K562 (cell line): Measurements from ENCODE around the gene GAB2. TPM values are rescaled to one million over a fixed set of nuclear protein-coding genes. Genes with fewer than 3 reads are reported as not detected.
A peak's percentile ranks its signal among the peaks of the same experiment; 100 is the strongest.

Source experiments
- ATAC-seq: fragments of 200-7000 bp; cut with Tn5 transposase; 3 replicates; pipeline ENCODE4 v1.9.1; 2020; ENCODE audit warnings: moderate library complexity
- BruUV-seq: library from RNA; stranded (reverse); fragments of 400-500 nt; replicated peaks from 2 replicates; lab custom pipeline; 2021; lab: Mats Ljungman, UMichigan
- CTCF ChIA-PET: fragments of 300-600 bp; formaldehyde crosslinking; extraction: SDS; loops from one replicate; lab custom pipeline; 2021; ENCODE audit warnings: low intra/inter-chr PET ratio; lab: Yijun Ruan, JAX
- POLR2A ChIA-PET: fragments of 300-600, 350-650 bp; sonication (Branson Sonifier 250); formaldehyde crosslinking; extraction: SDS; loops from one replicate; lab custom pipeline; 2021; ENCODE audit warnings: antibody characterized with exemption, inconsistent platforms; lab: Yijun Ruan, JAX
- DNase-seq, 4 experiments: peaks; one replicate each; pipeline versions ENCODE4 v3.0.0 to v3.0.0-alpha.2; 2011 to 2018; ENCODE audit warnings: low spot score in 3 of 4, mixed read lengths in 3 of 4; ENCODE audit errors: extremely low read depth in 1 of 4
- FAIRE-seq: peaks from 2 replicates; lab custom pipeline; 2011; peaks lifted over from hg19 to GRCh38; lab: Jason Lieb, UNC
- H2AFZ ChIP-seq: 2 replicates; pipeline ENCODE4 v1.6.0; 2011; ENCODE audit warnings: low read depth, low read length, control low read depth, inconsistent platforms
- H3K27ac ChIP-seq: fragments of 200-600 bp; 3 replicates; pipeline ENCODE4 v1.8.0; 2011; ENCODE audit warnings: low read depth, mild to moderate bottlenecking, control low read depth, inconsistent platforms, low read length, moderate library complexity, mixed read lengths; ENCODE audit errors: extremely low read depth
- H3K27me3 ChIP-seq, 2 experiments: fragments of 300-600 bp in 1 of 2; 2 replicates in 1 of 2; 3 replicates in 1 of 2; pipeline versions ENCODE4 v1.6.0 to v1.8.0; 2011; ENCODE audit warnings: inconsistent platforms in 2 of 2, low read length in 2 of 2, mild to moderate bottlenecking in 1 of 2, mixed read lengths in 1 of 2, moderate library complexity in 1 of 2; ENCODE audit not compliant: control insufficient read depth in 2 of 2, insufficient read depth in 2 of 2
- H3K36me3 ChIP-seq: fragments of 300-600 bp; 3 replicates; pipeline ENCODE4 v1.8.0; 2011; ENCODE audit warnings: mild to moderate bottlenecking, low read length, inconsistent platforms; ENCODE audit not compliant: control insufficient read depth, insufficient read depth
- H3K4me1 ChIP-seq, 2 experiments: fragments of 200-600 bp in 1 of 2; replicated peaks in 1 of 2; 2 replicates in 1 of 2; 3 replicates in 1 of 2; pipeline versions ENCODE4 v1.5.1 to v1.8.0; 2011; ENCODE audit warnings: inconsistent platforms in 2 of 2, low read length in 2 of 2, mild to moderate bottlenecking in 1 of 2, mixed read lengths in 1 of 2, moderate library complexity in 1 of 2; ENCODE audit not compliant: control insufficient read depth in 2 of 2, insufficient read depth in 2 of 2
- H3K4me2 ChIP-seq: 2 replicates; pipeline ENCODE4 v1.6.1; 2011; ENCODE audit warnings: low read length, control low read depth, inconsistent platforms, mixed read lengths; ENCODE audit not compliant: insufficient read depth
- H3K4me3 ChIP-seq: fragments of 200-600 bp; sonication (generic), shearing (Covaris generic); 2 replicates; pipeline ENCODE4 v1.5.1; 2016; ENCODE audit warnings: control low read depth, inconsistent platforms
- H3K79me2 ChIP-seq: fragments of 200-600 bp; 3 replicates; pipeline ENCODE4 v1.8.0; 2011; ENCODE audit warnings: low read length, inconsistent platforms; ENCODE audit not compliant: control insufficient read depth, insufficient read depth
- H3K9ac ChIP-seq, 2 experiments: 2 replicates each; pipeline versions ENCODE4 v1.6.0 to v1.6.1; 2011; ENCODE audit warnings: low read depth in 2 of 2, low read length in 2 of 2, control low read depth in 1 of 2, inconsistent platforms in 1 of 2, mild to moderate bottlenecking in 1 of 2, mixed read lengths in 1 of 2; ENCODE audit not compliant: insufficient read depth in 1 of 2
- H3K9me1 ChIP-seq: one replicate; pipeline ENCODE4 v1.6.0; 2011; ENCODE audit warnings: inconsistent platforms, mild to moderate bottlenecking, low read length, moderate library complexity; ENCODE audit not compliant: control insufficient read depth, insufficient read depth
- H3K9me3 ChIP-seq: replicated peaks from 2 replicates; pipeline ENCODE4 v1.5.1; 2011; ENCODE audit warnings: low read depth, low read length, inconsistent platforms; ENCODE audit not compliant: control insufficient read depth, insufficient read depth
- H4K20me1 ChIP-seq: replicated peaks from 2 replicates; pipeline ENCODE4 v1.6.1; 2011; ENCODE audit warnings: low read length, inconsistent platforms, mixed read lengths; ENCODE audit not compliant: control insufficient read depth, insufficient read depth
- ADNP ChIP-seq: fragments of 200-800 bp; sonication (Bioruptor generic); IDR thresholded peaks from 2 replicates; pipeline ENCODE4 v1.6.1; 2016; ENCODE audit warnings: missing genetic modification characterization, missing compliant biosample characterization
- ARNT ChIP-seq, 2 experiments: fragments of 450-650 bp; IDR thresholded peaks; 2 replicates each; pipeline ENCODE4 v1.6.1; 2016; ENCODE audit warnings: mild to moderate bottlenecking in 1 of 2
- BCOR ChIP-seq: fragments of 450-650 bp; IDR thresholded peaks from 2 replicates; pipeline ENCODE4 v1.6.1; 2016
- BRD9 ChIP-seq: fragments of 450-650 bp; IDR thresholded peaks from 2 replicates; pipeline ENCODE4 v1.6.1; 2018; ENCODE audit warnings: low read depth; ENCODE audit not compliant: partially characterized antibody
- CBFA2T2 ChIP-seq: fragments of 450-650 bp; conservative IDR thresholded peaks from 2 replicates; pipeline ENCODE4 v1.6.1; 2017; ENCODE audit warnings: mild to moderate bottlenecking
- CBX1 ChIP-seq: sonication (generic); IDR thresholded peaks from 2 replicates; pipeline ENCODE4 v1.6.1; 2016; ENCODE audit warnings: antibody characterized with exemption, low read depth, mild to moderate bottlenecking
- CREM ChIP-seq: IDR thresholded peaks from 2 replicates; pipeline ENCODE4 v1.6.1; 2014; ENCODE audit warnings: antibody characterized with exemption, low read depth
- HNRNPUL1 ChIP-seq: fragments of 200-400 bp; formaldehyde crosslinking; IDR thresholded peaks from 2 replicates; pipeline ENCODE4 v1.6.1; 2017; ENCODE audit warnings: low read length
- KDM5B ChIP-seq: fragments of 200-600 bp; sonication (generic); IDR thresholded peaks from 2 replicates; pipeline ENCODE4 v1.6.1; 2012; ENCODE audit warnings: low read depth, mild to moderate bottlenecking, moderate library complexity, low read length, control low read depth, inconsistent platforms; ENCODE audit not compliant: insufficient replicate concordance
- TBP ChIP-seq: optimal IDR thresholded peaks from 2 replicates; pipeline ENCODE3; 2011; ENCODE audit warnings: low read depth, low read length, improper control_type of control experiment
- ZBED1 ChIP-seq: IDR thresholded peaks from 2 replicates; pipeline ENCODE4 v1.6.1; 2014
- ZFP36 ChIP-seq: fragments of 150-350 bp; IDR thresholded peaks from 2 replicates; pipeline ENCODE4 v1.6.1; 2018; ENCODE audit warnings: low read length, low read depth; ENCODE audit not compliant: partially characterized antibody
- ZNF143 ChIP-seq: sonication (generic); formaldehyde crosslinking; IDR thresholded peaks from 2 replicates; pipeline ENCODE4 v1.9.0; 2022; ENCODE audit warnings: mild to moderate bottlenecking, missing genetic modification reagents
- ZNF766 ChIP-seq: fragments of 200-800 bp; sonication (Bioruptor generic); conservative IDR thresholded peaks from 2 replicates; pipeline ENCODE4 v1.6.1; 2016; ENCODE audit warnings: missing genetic modification characterization, missing compliant biosample characterization
- WGBS: fragments of 100-300 bp; shearing (Covaris generic); methylation state at CpG from one replicate; pipeline ENCODE4 v1.1.6; 2016; ENCODE audit warnings: low coverage, mixed read lengths; ENCODE audit not compliant: insufficient coverage; ENCODE audit errors: missing lambda C conversion rate; 5-methylcytosine and 5-hydroxymethylcytosine counted together
- in situ Hi-C: fragments of 300-500 bp; cut with MboI; formaldehyde crosslinking; loops from 4 replicates; pipeline ENCODE4 v1.15.0; 2018; ENCODE audit warnings: inconsistent platforms, mixed read lengths
- intact Hi-C: fragments of 100-400 bp; cut with micrococcal nuclease; formaldehyde crosslinking; loops from 2 replicates; pipeline ENCODE4 v1.14.2; 2022
- polyA plus RNA-seq, 8 experiments: library from polyadenylated mRNA; depleted of rRNA in 4 of 8; stranded (reverse) in 5 of 8; unstranded in 3 of 8; fragments of >200 nt; fragmentation: Nextera tagmentation in 2 of 8; fragmentation: Illumina TruSeq in 1 of 8; extraction: Ambion mirVana in 2 of 8; extraction: Trizol in 1 of 8; gene quantifications; 2 replicates each; pipeline versions ENCODE4 v1.2.1 to v1.2.3, GENCODE V29; 2011 to 2014; ENCODE audit warnings: inconsistent platforms in 1 of 8, missing spikeins in 1 of 8
- total RNA-seq, 7 experiments: library from RNA; depleted of rRNA in 6 of 7; stranded (reverse); fragments of >200 nt in 6 of 7; fragmentation: Illumina TruSeq in 2 of 7; extraction: Trizol in 2 of 7; gene quantifications; 2 replicates each; pipeline versions ENCODE4 v1.2.1 to v1.2.3, GENCODE V29; 2011 to 2021; ENCODE audit warnings: low replicate concordance in 1 of 7
- TF ChIP-seq, protein P1 (sequence below): IDR thresholded peaks from 2 replicates; pipeline ENCODE4 v1.6.1; 2011; ENCODE audit warnings: borderline replicate concordance, low read depth, mild to moderate bottlenecking, moderate library complexity, low read length; ENCODE audit not compliant: insufficient read depth, poor library complexity, severe bottlenecking

Gene GAB2
- total and polyA plus RNA-seq, 9 of the 15 experiments (the other 6 are each of a cell fraction or from before 2014, with no cell fraction given) = 2.3 to 35.2 (median 16.1) TPM

DNA sequence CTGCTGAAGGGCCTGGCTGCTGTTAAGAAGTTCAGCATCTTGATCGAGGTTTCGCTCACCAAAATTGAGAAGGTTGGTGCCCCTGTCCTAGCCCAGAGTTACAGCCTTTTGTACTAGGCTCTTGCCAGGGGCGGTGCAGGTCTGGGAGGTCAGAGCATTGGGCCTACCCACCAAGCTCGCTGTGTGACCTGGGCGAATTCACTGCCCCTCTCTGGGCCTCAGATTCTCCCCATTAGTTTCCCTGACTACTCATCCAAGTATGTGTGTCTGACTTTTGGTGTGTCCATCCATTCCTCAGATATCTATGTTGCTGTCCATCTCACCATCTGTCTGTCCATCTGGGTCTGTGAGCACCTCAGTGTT, 218.0 kb downstream of the GAB2 start:
- POLR2A ChIA-PET = interaction anchor here (1.2 kb wide), 1 partner anchor 10 kb away, joined by 3 read pairs; no protein-coding TSS in a partner anchor

DNA sequence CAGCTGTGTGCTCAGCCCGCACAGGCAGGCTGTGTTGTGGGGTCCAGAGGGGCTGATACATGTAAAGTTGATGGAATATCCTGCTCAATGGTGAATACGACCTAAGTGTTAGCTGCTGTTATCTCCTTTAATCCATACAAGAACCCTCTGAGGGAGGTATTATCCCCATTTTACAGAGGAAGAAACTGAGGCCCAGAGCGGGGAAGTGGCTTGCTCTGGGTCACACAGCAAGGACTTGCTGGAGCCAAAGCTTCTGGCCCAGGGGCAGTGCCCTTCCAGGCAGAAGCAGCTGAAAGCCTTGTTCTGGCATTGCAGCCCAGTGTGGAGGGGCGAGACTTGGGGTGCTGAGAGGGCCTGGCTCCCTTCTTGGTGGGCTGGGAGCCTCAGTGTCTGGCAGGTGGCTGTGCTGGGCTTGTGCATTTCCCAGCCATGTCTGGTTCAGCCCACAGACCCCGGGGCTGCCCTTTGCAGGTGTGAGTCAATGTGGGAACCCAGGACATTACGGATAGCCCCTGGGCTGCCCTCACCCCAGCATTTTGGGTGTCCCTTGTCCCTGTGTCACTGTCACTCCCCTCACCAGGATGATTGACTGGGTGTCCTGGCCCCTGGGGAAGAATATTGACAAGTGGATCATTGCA, 218.5 kb downstream of the GAB2 start:
- ATAC-seq (no peak), FAIRE-seq (no peak), DNase-seq (no peak)
- peaks cover 7% of the 10 kb centered on the region; the same call in 1 of the 3 replicates for H3K36me3 ChIP-seq
- peaks cover 0 to 18% of the 10 kb centered on the region in 2 experiments; a peak in 3 of 5 replicates for H3K4me1 ChIP-seq
- no peaks in the 10 kb centered on the region for H3K9me1 ChIP-seq
- H4K20me1 ChIP-seq = 0 out of 2 replicates have a peak, but pooled peaks cover 6% of the 10 kb centered on the region
- no TSS peak for BruUV-seq
- intact Hi-C loops = no loop called here
- no peaks in the 10 kb centered on the region; the same call in 2 of the 3 replicates for H3K79me2 ChIP-seq
- TF ChIP-seq CBX1 (0 out of 2 replicates have a peak, but pooled peaks have one; percentile 50), CBFA2T2 (no peak), KDM5B (no peak), ADNP (tag) (0 out of 2 replicates have a peak, but pooled peaks have one; percentile 53), HNRNPUL1 (no peak), ZNF766 (CRISPR knock-in tag) (no peak), CREM (no peak), ZBED1 (no peak), ARNT (IDR thresholded peaks at IDR 0.05) (no peak), BCOR (peak; percentile 32; the same call in 1 of the 2 replicates), ZNF143 (CRISPR knock-in tag) (no peak)
- TF ChIP-seq, protein P1, sequence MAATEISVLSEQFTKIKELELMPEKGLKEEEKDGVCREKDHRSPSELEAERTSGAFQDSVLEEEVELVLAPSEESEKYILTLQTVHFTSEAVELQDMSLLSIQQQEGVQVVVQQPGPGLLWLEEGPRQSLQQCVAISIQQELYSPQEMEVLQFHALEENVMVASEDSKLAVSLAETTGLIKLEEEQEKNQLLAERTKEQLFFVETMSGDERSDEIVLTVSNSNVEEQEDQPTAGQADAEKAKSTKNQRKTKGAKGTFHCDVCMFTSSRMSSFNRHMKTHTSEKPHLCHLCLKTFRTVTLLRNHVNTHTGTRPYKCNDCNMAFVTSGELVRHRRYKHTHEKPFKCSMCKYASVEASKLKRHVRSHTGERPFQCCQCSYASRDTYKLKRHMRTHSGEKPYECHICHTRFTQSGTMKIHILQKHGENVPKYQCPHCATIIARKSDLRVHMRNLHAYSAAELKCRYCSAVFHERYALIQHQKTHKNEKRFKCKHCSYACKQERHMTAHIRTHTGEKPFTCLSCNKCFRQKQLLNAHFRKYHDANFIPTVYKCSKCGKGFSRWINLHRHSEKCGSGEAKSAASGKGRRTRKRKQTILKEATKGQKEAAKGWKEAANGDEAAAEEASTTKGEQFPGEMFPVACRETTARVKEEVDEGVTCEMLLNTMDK = no peak
- H2AFZ ChIP-seq = no peak overlapping the region
- no peaks in the 10 kb centered on the region for H3K27me3 ChIP-seq
- in situ Hi-C loops = no loop called here
- no peaks in the 10 kb centered on the region for H3K9me3 ChIP-seq
- POLR2A ChIA-PET = interaction anchor here (0.7 to 1.2 kb wide), 2 partner anchors 9 to 749 kb away, joined by 3 read pairs; no protein-coding TSS in a partner anchor
- CTCF ChIA-PET = no interaction called here
- H3K4me2 ChIP-seq = no peak overlapping the region
- peak overlapping the region in 1 of 2 experiments; percentile 48; a peak in 1 of 4 replicates for H3K9ac ChIP-seq
- no peak overlapping the region for H3K4me3 ChIP-seq
- H3K27ac ChIP-seq = no peak overlapping the region
- 83% methylated on average over 5 of the region's 6 CpGs for WGBS

More for the DNA sequence above, 218.0 kb downstream of the GAB2 start:
- in situ Hi-C loops (no loop called here), intact Hi-C loops (no loop called here)
- FAIRE-seq = no peak
- 0 out of 2 replicates have a peak, but pooled peaks cover 6% of the 10 kb centered on the region for H4K20me1 ChIP-seq
- no peak overlapping the region for H3K4me2 ChIP-seq
- no peaks in the 10 kb centered on the region for H3K27me3 ChIP-seq
- H3K79me2 ChIP-seq = no peaks in the 10 kb centered on the region
- CTCF ChIA-PET = no interaction called here
- no TSS peak for BruUV-seq
- H2AFZ ChIP-seq = no peak overlapping the region
- no peak overlapping the region for H3K4me3 ChIP-seq
- ATAC-seq = no peak
- peaks cover 0 to 18% of the 10 kb centered on the region in 2 experiments; a peak in 3 of 5 replicates for H3K4me1 ChIP-seq
- no peaks in the 10 kb centered on the region for H3K9me1 ChIP-seq
- 79% methylated on average over 4 of the region's 5 CpGs for WGBS
- TF ChIP-seq BCOR (0 out of 2 replicates have a peak, but pooled peaks have one; percentile 26), ZFP36 (peak; percentile 66), BRD9 (peak; percentile 29), TBP (no peak)
- H3K9me3 ChIP-seq = no peaks in the 10 kb centered on the region
- no peak for DNase-seq
- H3K9ac ChIP-seq = peak overlapping the region in 1 of 2 experiments; percentile 48; a peak in 1 of 4 replicates
- H3K27ac ChIP-seq = no peak overlapping the region
- H3K36me3 ChIP-seq = peaks cover 7% of the 10 kb centered on the region; the same call in 1 of the 3 replicates
